IMR-90 (cell line): ENCODE measurements around the gene UNC93A. TPM values are rescaled to one million over a fixed set of nuclear protein-coding genes. Genes with fewer than 3 reads are reported as not detected.

Experiments used
- ATAC-seq: fragments of 200-7000 bp; cut with Tn5 transposase; 2 replicates; pipeline ENCODE4 v1.9.1; 2020; ENCODE audit warnings: low read depth, mild to moderate bottlenecking, moderate library complexity
- BruUV-seq: library from RNA; stranded (reverse); fragments of 400-500 nt; replicated peaks from 2 replicates; lab custom pipeline; 2021; lab: Mats Ljungman, UMichigan
- CTCF ChIA-PET: fragments of 300-600 bp; formaldehyde crosslinking; extraction: SDS; loops from one replicate; lab custom pipeline; 2021; ENCODE audit warnings: antibody characterized with exemption; lab: Yijun Ruan, JAX
- POLR2A ChIA-PET: fragments of 300-600 bp; sonication (Branson Sonifier 250); formaldehyde crosslinking; loops from one replicate; lab custom pipeline; 2022; ENCODE audit warnings: antibody characterized with exemption; ENCODE audit not compliant: unreplicated experiment; lab: Charles Lee
- DNase-seq: peaks from one replicate; pipeline ENCODE4 v3.0.0; 2013
- H2AFZ ChIP-seq: replicated peaks from 2 replicates; pipeline ENCODE3; 2013; ENCODE audit warnings: low read length, mild to moderate bottlenecking; ENCODE audit not compliant: poor library complexity
- H2AK5ac ChIP-seq: 2 replicates; pipeline ENCODE4 v1.6.1; 2013; ENCODE audit warnings: low read depth, low read length, inconsistent platforms
- H2AK9ac ChIP-seq: replicated peaks from 2 replicates; pipeline ENCODE3; 2013; ENCODE audit warnings: mild to moderate bottlenecking, low read depth, low read length, moderate library complexity; ENCODE audit not compliant: poor library complexity
- H2BK120ac ChIP-seq: 2 replicates; pipeline ENCODE4 v1.6.1; 2013; ENCODE audit warnings: low read depth, low read length, inconsistent platforms
- H2BK15ac ChIP-seq: 3 replicates; pipeline ENCODE4 v1.6.1; 2013; ENCODE audit warnings: low read depth, low read length, inconsistent platforms
- H2BK20ac ChIP-seq: 2 replicates; pipeline ENCODE4 v1.6.1; 2013; ENCODE audit warnings: low read depth, mild to moderate bottlenecking, inconsistent platforms, low read length, moderate library complexity
- H2BK5ac ChIP-seq: 2 replicates; pipeline ENCODE4 v1.6.1; 2013; ENCODE audit warnings: mild to moderate bottlenecking, low read depth, low read length, inconsistent platforms; ENCODE audit not compliant: poor library complexity, severe bottlenecking
- H3K14ac ChIP-seq: replicated peaks from 2 replicates; pipeline ENCODE4 v1.6.1; 2013; ENCODE audit warnings: low read depth, low read length, inconsistent platforms
- H3K18ac ChIP-seq: 2 replicates; pipeline ENCODE4 v1.6.1; 2013; ENCODE audit warnings: low read depth, low read length, control low read depth
- H3K23ac ChIP-seq: 2 replicates; pipeline ENCODE4 v1.6.1; 2013; ENCODE audit warnings: low read depth, low read length, inconsistent platforms
- H3K27ac ChIP-seq: 2 replicates; pipeline ENCODE4 v1.5.1; 2013; ENCODE audit warnings: mild to moderate bottlenecking, control low read depth, low read length; ENCODE audit not compliant: insufficient read depth
- H3K27me3 ChIP-seq: 2 replicates; pipeline ENCODE4 v1.6.1; 2013; ENCODE audit warnings: low read length; ENCODE audit not compliant: control insufficient read depth, insufficient read depth
- H3K36me3 ChIP-seq: 2 replicates; pipeline ENCODE4 v1.6.1; 2013; ENCODE audit warnings: low read length, mixed read lengths; ENCODE audit not compliant: control insufficient read depth, insufficient read depth
- H3K4ac ChIP-seq: 2 replicates; pipeline ENCODE4 v1.6.1; 2013; ENCODE audit warnings: low read depth, low read length, inconsistent platforms
- H3K4me1 ChIP-seq: 2 replicates; pipeline ENCODE4 v1.6.1; 2013; ENCODE audit warnings: low read length, mixed read lengths; ENCODE audit not compliant: control insufficient read depth, insufficient read depth
- H3K4me2 ChIP-seq: 2 replicates; pipeline ENCODE4 v1.6.1; 2013; ENCODE audit warnings: low read depth, mild to moderate bottlenecking, control low read depth, low read length, moderate library complexity
- H3K4me3 ChIP-seq: 2 replicates; pipeline ENCODE4 v1.5.1; 2013; ENCODE audit warnings: low read depth, mild to moderate bottlenecking, control low read depth, low read length, moderate library complexity; ENCODE audit not compliant: insufficient read depth
- H3K56ac ChIP-seq: 2 replicates; pipeline ENCODE4 v1.6.1; 2013; ENCODE audit warnings: low read length, inconsistent platforms; ENCODE audit not compliant: insufficient read depth; ENCODE audit errors: extremely low read depth
- H3K79me1 ChIP-seq, 2 experiments: 2 replicates each; pipeline ENCODE4 v1.6.1; 2013; ENCODE audit warnings: low read length in 2 of 2, inconsistent platforms in 1 of 2, low read depth in 1 of 2
- H3K9ac ChIP-seq: 2 replicates; pipeline ENCODE4 v1.6.1; 2013; ENCODE audit warnings: low read depth, low read length, control low read depth
- H3K9me1 ChIP-seq: 2 replicates; pipeline ENCODE4 v1.6.1; 2013; ENCODE audit warnings: low read length, inconsistent platforms; ENCODE audit not compliant: insufficient read depth
- H3K9me3 ChIP-seq: 2 replicates; pipeline ENCODE4 v1.6.1; 2013; ENCODE audit warnings: low read length; ENCODE audit not compliant: control insufficient read depth, insufficient read depth
- H4K20me1 ChIP-seq: 2 replicates; pipeline ENCODE4 v1.6.1; 2013; ENCODE audit warnings: low read length, inconsistent platforms; ENCODE audit not compliant: insufficient read depth
- H4K5ac ChIP-seq: 2 replicates; pipeline ENCODE4 v1.6.1; 2013; ENCODE audit warnings: mild to moderate bottlenecking, low read depth, low read length, control low read depth
- H4K8ac ChIP-seq, 2 experiments: 2 replicates each; pipeline ENCODE4 v1.6.1; 2013; ENCODE audit warnings: low read depth in 2 of 2, low read length in 2 of 2, control low read depth in 1 of 2, inconsistent platforms in 1 of 2
- H4K91ac ChIP-seq: 2 replicates; pipeline ENCODE4 v1.6.1; 2013; ENCODE audit warnings: low read depth, low read length, inconsistent platforms; ENCODE audit not compliant: insufficient read depth
- CEBPB ChIP-seq: IDR thresholded peaks from 2 replicates; pipeline ENCODE4 v1.6.1; 2012; ENCODE audit warnings: low read depth, low read length, improper control_type of control experiment
- CHD1 ChIP-seq: IDR thresholded peaks from 2 replicates; pipeline ENCODE4 v1.6.1; 2012; ENCODE audit warnings: low read depth, low read length, improper control_type of control experiment
- MAZ ChIP-seq: IDR thresholded peaks from 2 replicates; pipeline ENCODE4 v1.6.1; 2012; ENCODE audit warnings: low read depth, mild to moderate bottlenecking, low read length, improper control_type of control experiment, moderate library complexity, borderline replicate concordance
- NFE2L2 ChIP-seq: fragments of 150-350 bp; IDR thresholded peaks from 2 replicates; pipeline ENCODE4 v1.6.1; 2016; ENCODE audit warnings: low read depth, mild to moderate bottlenecking, low read length
- POLR2A ChIP-seq: IDR thresholded peaks from 2 replicates; pipeline ENCODE4 v1.6.1; 2012; ENCODE audit warnings: mild to moderate bottlenecking, low read depth, low read length
- RAD21 ChIP-seq: IDR thresholded peaks from 2 replicates; pipeline ENCODE4 v1.6.1; 2012; ENCODE audit warnings: low read length, improper control_type of control experiment
- SMC3 ChIP-seq: fragments of 150-350 bp; IDR thresholded peaks from 2 replicates; pipeline ENCODE4 v1.6.1; 2016; ENCODE audit warnings: low read depth, mild to moderate bottlenecking, antibody characterized with exemption, low read length, moderate library complexity
- USF2 ChIP-seq: fragments of 150-350 bp; IDR thresholded peaks from 2 replicates; pipeline ENCODE4 v1.6.1; 2017; ENCODE audit warnings: mild to moderate bottlenecking, antibody characterized with exemption, low read length, low read depth
- WGBS, 2 experiments: methylation state at CpG; one replicate each; pipeline versions ENCODE4 v1.1.5 to v1.1.7; 2013; ENCODE audit warnings: missing lambda C conversion rate in 2 of 2; ENCODE audit not compliant: insufficient read length in 1 of 2; ENCODE audit errors: extremely low coverage in 2 of 2; 5-methylcytosine and 5-hydroxymethylcytosine counted together
- dilution Hi-C: fragments of 300-500 bp; cut with HindIII; formaldehyde crosslinking; loops from one replicate; pipeline ENCODE4 v1.14.3; 2018; ENCODE audit warnings: low sequenced_read_pairs; ENCODE audit not compliant: unreplicated experiment
- in situ Hi-C: fragments of 300-500 bp; cut with MboI; formaldehyde crosslinking; loops from 3 replicates; pipeline ENCODE4 v1.14.3; 2019; ENCODE audit warnings: low sequenced_read_pairs, inconsistent platforms, mixed read lengths
- intact Hi-C: fragments of 100-400 bp; cut with micrococcal nuclease; formaldehyde crosslinking; loops from 2 replicates; pipeline ENCODE4 v1.10.0; 2022
- polyA plus RNA-seq, 3 experiments: library from polyadenylated mRNA; depleted of rRNA; stranded (reverse); fragments of >200 nt; gene quantifications; 2 replicates each; pipeline ENCODE4 v1.2.3, GENCODE V29; 2012; ENCODE audit warnings: low replicate concordance in 1 of 3
- total RNA-seq: library from RNA; depleted of rRNA; stranded (reverse); fragments of >200 nt; gene quantifications from 2 replicates; pipeline ENCODE4 v1.2.3, GENCODE V29; 2012

Gene UNC93A
- total and polyA plus RNA-seq, 2 of the 4 experiments (the other 2 are of a cell fraction) = not detected

- Histone ChIP-seq H4K8ac (no peak overlapping the region), H3K4me3 (no peak overlapping the region), H2BK5ac (no peak overlapping the region), H3K23ac (no peak overlapping the region), H3K4me2 (no peak overlapping the region), H2BK20ac (no peak overlapping the region), H2BK15ac (no peak overlapping the region), H3K4me1 (no peaks in the 10 kb centered on the region), H3K9me3 (peaks cover 24% of the 10 kb centered on the region), H2BK120ac (no peak overlapping the region), H2AK5ac (no peak overlapping the region), H3K9ac (no peak overlapping the region), H4K91ac (no peak overlapping the region), H3K27ac (no peak overlapping the region), H3K27me3 (no peaks in the 10 kb centered on the region), H3K18ac (no peak overlapping the region), H3K36me3 (no peaks in the 10 kb centered on the region), H4K20me1 (no peaks in the 10 kb centered on the region), H3K4ac (no peak overlapping the region), H3K56ac (no peak overlapping the region), H3K14ac (no peak overlapping the region), H2AK9ac (no peak overlapping the region), H2AFZ (no peak overlapping the region), H3K79me1 (no peaks in the 10 kb centered on the region), H4K5ac (no peak overlapping the region), H3K9me1 (no peaks in the 10 kb centered on the region)
- CTCF ChIA-PET = no interaction called here
- ATAC-seq (no peak), DNase-seq (no peak)
- 40% methylated on average over 3 of the region's 6 CpGs; no CpG with 5 or more reads in 1 of the 2 experiments for WGBS, 2 experiments
- in situ Hi-C loops = no loop called here
- no TSS peak for BruUV-seq
- dilution Hi-C loops = no loop called here
- TF ChIP-seq RAD21 (no peak), USF2 (no peak), MAZ (no peak), CHD1 (no peak), CEBPB (no peak), POLR2A (no peak), NFE2L2 (no peak), SMC3 (no peak)
- intact Hi-C loops = no loop called here
- POLR2A ChIA-PET = no interaction called here
Measured at GRCh38 chr6:167292301-167293087, 1.4 kb downstream of the UNC93A start.
